ENCODE results near the gene WIZ. TPM values are rescaled to one million over a fixed set of nuclear protein-coding genes. Genes with fewer than 3 reads are reported as not detected.

The WIZ gene
- total and polyA plus RNA-seq, 2 of the 4 experiments (the other 2 are of a cell fraction) = 0.90 to 27.1 TPM

DNA sequence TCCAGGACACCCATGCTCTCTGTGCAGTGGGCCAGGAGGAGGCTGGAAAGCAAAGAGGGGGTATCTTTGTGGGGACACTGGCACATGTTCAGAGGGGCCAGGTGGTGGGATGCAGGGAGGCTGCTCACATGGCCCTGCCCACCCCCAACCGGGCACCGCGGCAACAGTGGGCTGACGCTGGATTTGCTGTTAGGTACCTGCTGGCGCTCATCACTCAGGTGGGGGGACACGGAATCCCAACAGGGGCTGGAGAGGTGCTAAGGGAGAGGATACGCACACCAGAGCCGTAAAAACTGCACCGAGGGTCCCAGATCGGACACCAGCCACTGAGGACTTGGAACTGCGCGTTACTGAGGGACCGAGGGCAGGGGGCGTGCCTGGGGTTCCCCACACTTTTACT, 50.1 kb downstream of the WIZ start:
- ATAC-seq (ENCODE audit: low read depth) = no peak
- H3K9ac ChIP-seq (ENCODE audit: low read depth, low read length) = no peak overlapping the region
- no peak overlapping the region for H4K91ac ChIP-seq (ENCODE audit: insufficient read depth, low read depth, low read length)
- BruUV-seq (replicated peaks) = no TSS peak
- no peak overlapping the region for H3K23ac ChIP-seq (ENCODE audit: low read depth, low read length)
- no peak overlapping the region for H2BK120ac ChIP-seq (ENCODE audit: low read depth, low read length)
- H3K4ac ChIP-seq (ENCODE audit: low read depth, low read length) = no peak overlapping the region
- POLR2A ChIA-PET (ENCODE audit: unreplicated experiment) = no interaction called here
- TF ChIP-seq, protein P1, sequence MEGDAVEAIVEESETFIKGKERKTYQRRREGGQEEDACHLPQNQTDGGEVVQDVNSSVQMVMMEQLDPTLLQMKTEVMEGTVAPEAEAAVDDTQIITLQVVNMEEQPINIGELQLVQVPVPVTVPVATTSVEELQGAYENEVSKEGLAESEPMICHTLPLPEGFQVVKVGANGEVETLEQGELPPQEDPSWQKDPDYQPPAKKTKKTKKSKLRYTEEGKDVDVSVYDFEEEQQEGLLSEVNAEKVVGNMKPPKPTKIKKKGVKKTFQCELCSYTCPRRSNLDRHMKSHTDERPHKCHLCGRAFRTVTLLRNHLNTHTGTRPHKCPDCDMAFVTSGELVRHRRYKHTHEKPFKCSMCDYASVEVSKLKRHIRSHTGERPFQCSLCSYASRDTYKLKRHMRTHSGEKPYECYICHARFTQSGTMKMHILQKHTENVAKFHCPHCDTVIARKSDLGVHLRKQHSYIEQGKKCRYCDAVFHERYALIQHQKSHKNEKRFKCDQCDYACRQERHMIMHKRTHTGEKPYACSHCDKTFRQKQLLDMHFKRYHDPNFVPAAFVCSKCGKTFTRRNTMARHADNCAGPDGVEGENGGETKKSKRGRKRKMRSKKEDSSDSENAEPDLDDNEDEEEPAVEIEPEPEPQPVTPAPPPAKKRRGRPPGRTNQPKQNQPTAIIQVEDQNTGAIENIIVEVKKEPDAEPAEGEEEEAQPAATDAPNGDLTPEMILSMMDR (conservative IDR thresholded peaks at IDR 0.05; ENCODE audit: low read depth, low read length) = no peak
- TF ChIP-seq MAZ (IDR thresholded peaks at IDR 0.05; ENCODE audit: borderline replicate concordance, low read depth, low read length) (no peak), NFE2L2 (IDR thresholded peaks at IDR 0.05; ENCODE audit: low read depth, low read length) (no peak), POLR2A (IDR thresholded peaks at IDR 0.05; ENCODE audit: low read depth, low read length) (no peak), RAD21 (IDR thresholded peaks at IDR 0.05; ENCODE audit: low read length) (no peak), SMC3 (IDR thresholded peaks at IDR 0.05; ENCODE audit: low read depth, low read length) (no peak), CEBPB (IDR thresholded peaks at IDR 0.05; ENCODE audit: low read depth, low read length) (no peak), RCOR1 (IDR thresholded peaks at IDR 0.05; ENCODE audit: insufficient replicate concordance, low read length) (no peak), MXI1 (IDR thresholded peaks at IDR 0.05; ENCODE audit: borderline replicate concordance, low read depth, low read length) (no peak), FOS (IDR thresholded peaks at IDR 0.05; ENCODE audit: low read depth, low read length) (no peak), CHD1 (IDR thresholded peaks at IDR 0.05; ENCODE audit: low read depth, low read length) (no peak), RFX5 (IDR thresholded peaks at IDR 0.05; ENCODE audit: low read depth, low read length) (no peak), BHLHE40 (IDR thresholded peaks at IDR 0.05; ENCODE audit: low read depth, low read length) (no peak), MAFK (IDR thresholded peaks at IDR 0.05; ENCODE audit: low read depth, low read length) (no peak)
- TF ChIP-seq, protein P2, sequence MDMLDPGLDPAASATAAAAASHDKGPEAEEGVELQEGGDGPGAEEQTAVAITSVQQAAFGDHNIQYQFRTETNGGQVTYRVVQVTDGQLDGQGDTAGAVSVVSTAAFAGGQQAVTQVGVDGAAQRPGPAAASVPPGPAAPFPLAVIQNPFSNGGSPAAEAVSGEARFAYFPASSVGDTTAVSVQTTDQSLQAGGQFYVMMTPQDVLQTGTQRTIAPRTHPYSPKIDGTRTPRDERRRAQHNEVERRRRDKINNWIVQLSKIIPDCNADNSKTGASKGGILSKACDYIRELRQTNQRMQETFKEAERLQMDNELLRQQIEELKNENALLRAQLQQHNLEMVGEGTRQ (IDR thresholded peaks at IDR 0.05; ENCODE audit: low read depth, low read length) = no peak
- TF ChIP-seq, protein P3, sequence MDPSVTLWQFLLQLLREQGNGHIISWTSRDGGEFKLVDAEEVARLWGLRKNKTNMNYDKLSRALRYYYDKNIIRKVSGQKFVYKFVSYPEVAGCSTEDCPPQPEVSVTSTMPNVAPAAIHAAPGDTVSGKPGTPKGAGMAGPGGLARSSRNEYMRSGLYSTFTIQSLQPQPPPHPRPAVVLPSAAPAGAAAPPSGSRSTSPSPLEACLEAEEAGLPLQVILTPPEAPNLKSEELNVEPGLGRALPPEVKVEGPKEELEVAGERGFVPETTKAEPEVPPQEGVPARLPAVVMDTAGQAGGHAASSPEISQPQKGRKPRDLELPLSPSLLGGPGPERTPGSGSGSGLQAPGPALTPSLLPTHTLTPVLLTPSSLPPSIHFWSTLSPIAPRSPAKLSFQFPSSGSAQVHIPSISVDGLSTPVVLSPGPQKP (IDR thresholded peaks at IDR 0.05; ENCODE audit: borderline replicate concordance, low read depth, low read length) = no peak
- H3K27me3 ChIP-seq (ENCODE audit: control insufficient read depth, insufficient read depth, low read length) = no peaks in the 10 kb centered on the region
- no peak overlapping the region for H3K18ac ChIP-seq (ENCODE audit: low read depth, low read length)
- WGBS, 2 experiments (ENCODE audit: extremely low coverage in 2 of 2, insufficient read length in 1 of 2) = 100% methylated on average over 3 of the region's 14 CpGs; no CpG with 5 or more reads in 1 of the 2 experiments
- in situ Hi-C loops (cut with MboI; ENCODE audit: low sequenced_read_pairs) (loop anchor here (25.0 kb wide), 1 partner anchor 788 kb away; the partner anchor contains the start of genes AP1M1 and FAM32A), dilution Hi-C loops (cut with HindIII; ENCODE audit: low sequenced_read_pairs, unreplicated experiment) (no loop called here), intact Hi-C loops (cut with micrococcal nuclease) (no loop called here)
- H4K8ac ChIP-seq (ENCODE audit: low read depth in 2 of 2, low read length in 2 of 2) = no peak overlapping the region
- H3K14ac ChIP-seq (replicated peaks; ENCODE audit: low read depth, low read length) = no peak overlapping the region
- no peak overlapping the region for H2AK5ac ChIP-seq (ENCODE audit: low read depth, low read length)
- H3K9me3 ChIP-seq (ENCODE audit: control insufficient read depth, insufficient read depth, low read length) = no peaks in the 10 kb centered on the region
- no peak overlapping the region for H2AK9ac ChIP-seq (replicated peaks; ENCODE audit: low read depth, low read length, poor library complexity)
- H2BK5ac ChIP-seq (ENCODE audit: low read depth, low read length, poor library complexity, severe bottlenecking) = no peak overlapping the region
- H3K79me1 ChIP-seq (ENCODE audit: low read depth in 1 of 2, low read length in 2 of 2) = peaks cover 4 to 74% of the 10 kb centered on the region in 2 experiments; a peak in 3 of 4 replicates
- no peak overlapping the region for H3K56ac ChIP-seq (ENCODE audit: extremely low read depth, insufficient read depth, low read length)
- H4K5ac ChIP-seq (ENCODE audit: low read depth, low read length) = no peak overlapping the region
- CTCF ChIA-PET = no interaction called here
- no peak overlapping the region for H3K4me3 ChIP-seq (ENCODE audit: insufficient read depth, low read depth, low read length)
- no peak overlapping the region for H2AFZ ChIP-seq (replicated peaks; ENCODE audit: low read length, poor library complexity)
- no peak overlapping the region for H2BK20ac ChIP-seq (ENCODE audit: low read depth, low read length)
- H3K4me2 ChIP-seq (ENCODE audit: low read depth, low read length) = no peak overlapping the region
- no peak overlapping the region for H2BK15ac ChIP-seq (ENCODE audit: low read depth, low read length)
- no peak for DNase-seq
- peaks cover 4% of the 10 kb centered on the region; the same call in 1 of the 2 replicates for H3K9me1 ChIP-seq (ENCODE audit: insufficient read depth, low read length)
- no peak overlapping the region for H3K27ac ChIP-seq (ENCODE audit: insufficient read depth, low read length)
- peaks cover 79% of the 10 kb centered on the region for H3K36me3 ChIP-seq (ENCODE audit: control insufficient read depth, insufficient read depth, low read length)
- peaks cover 81% of the 10 kb centered on the region for H4K20me1 ChIP-seq (ENCODE audit: insufficient read depth, low read length)
- peaks cover 2% of the 10 kb centered on the region; the same call in 1 of the 2 replicates for H3K4me1 ChIP-seq (ENCODE audit: control insufficient read depth, insufficient read depth, low read length)

Measured in IMR-90 (cell line).